ENCODE measurements around the gene TLN1. TPM values are rescaled to one million over a fixed set of nuclear protein-coding genes. Genes with fewer than 3 reads are reported as not detected.

The TLN1 gene
- total RNA-seq, 1 donor: 287 TPM

- TF ChIP-seq CTCF (IDR thresholded peaks at IDR 0.05; ENCODE audit: insufficient read depth, low read length): no peak
- peak overlapping the region; percentile 98 for H3K4me3 ChIP-seq (ENCODE audit: low read depth, low read length)
- DNase-seq (ENCODE audit: low read depth): peak; percentile 53
Measured at GRCh38 chr9:35726931-35727330, 5.1 kb downstream of the TLN1 start.

GRCh38 chr9:35725362-35725761, 6.6 kb downstream of the TLN1 start:
- no peak for TF ChIP-seq CTCF (IDR thresholded peaks at IDR 0.05; ENCODE audit: insufficient read depth, low read length)
- no peak for DNase-seq (ENCODE audit: low read depth)
- no peak overlapping the region for H3K4me3 ChIP-seq (ENCODE audit: low read depth, low read length)

GRCh38 chr9:35723908-35724307, 8.1 kb downstream of the TLN1 start:
- no peak overlapping the region for H3K4me3 ChIP-seq (ENCODE audit: low read depth, low read length)
- TF ChIP-seq CTCF (IDR thresholded peaks at IDR 0.05; ENCODE audit: insufficient read depth, low read length): no peak
- DNase-seq (ENCODE audit: low read depth): no peak

- DNase-seq (ENCODE audit: low read depth): no peak
- TF ChIP-seq CTCF (IDR thresholded peaks at IDR 0.05; ENCODE audit: insufficient read depth, low read length): no peak
- no peak overlapping the region for H3K4me3 ChIP-seq (ENCODE audit: low read depth, low read length)
Measured at GRCh38 chr9:35723426-35723825, 8.6 kb downstream of the TLN1 start.

GRCh38 chr9:35719546-35719945, 12.4 kb downstream of the TLN1 start:
- H3K4me3 ChIP-seq (ENCODE audit: low read depth, low read length): no peak overlapping the region
- no peak for TF ChIP-seq CTCF (IDR thresholded peaks at IDR 0.05; ENCODE audit: insufficient read depth, low read length)
- DNase-seq (ENCODE audit: low read depth): no peak

- TF ChIP-seq CTCF (IDR thresholded peaks at IDR 0.05; ENCODE audit: insufficient read depth, low read length): no peak
- H3K4me3 ChIP-seq (ENCODE audit: low read depth, low read length): no peak overlapping the region
- DNase-seq (ENCODE audit: low read depth): no peak
Measured at GRCh38 chr9:35718721-35719511, 13.1 kb downstream of the TLN1 start.

All from fibroblast of the aortic adventitia (primary cell).